ENCODE measurements around the gene RETN.

RETN gene

DNA sequence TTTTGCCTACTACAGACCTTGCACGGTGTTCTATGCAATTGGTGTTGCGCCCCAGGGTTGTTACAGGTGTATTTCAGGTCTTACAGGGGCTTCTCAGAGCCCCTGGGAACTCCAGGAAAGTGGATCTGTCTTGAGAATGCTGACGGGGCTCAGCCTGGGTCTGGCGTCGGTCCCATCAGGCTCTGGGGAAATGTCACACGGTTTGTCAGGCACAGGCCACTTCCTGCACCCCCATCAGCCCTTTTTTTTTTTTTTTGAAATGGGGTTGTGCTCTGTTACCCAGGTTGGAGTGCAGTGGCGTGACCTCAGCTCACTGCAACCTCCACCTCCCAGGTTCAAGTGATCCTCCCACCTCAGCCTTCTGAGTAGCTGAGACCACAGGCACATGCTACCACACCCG, 49.8 kb downstream of the RETN start:
- WGBS (ENCODE audit: extremely low coverage, insufficient coverage, insufficient read length) = no CpG with 5 or more reads among the region's 8 CpGs

More for the DNA sequence above, 49.8 kb downstream of the RETN start:
- H3K79me2 ChIP-seq (ENCODE audit: control insufficient read depth, insufficient read depth, low read length, poor library complexity) = no peaks in the 10 kb centered on the region
- H4K8ac ChIP-seq (ENCODE audit: low read depth, low read length) = no peak overlapping the region
- H3K9ac ChIP-seq (ENCODE audit: low read length) = no peak overlapping the region
- no peak overlapping the region for H3K4me3 ChIP-seq (ENCODE audit: low read depth, low read length)
- H4K91ac ChIP-seq (ENCODE audit: low read depth, low read length) = no peak overlapping the region
- no peak for DNase-seq
- H2BK120ac ChIP-seq (ENCODE audit: insufficient read depth, low read length, poor library complexity) = no peak overlapping the region
- no peak overlapping the region for H2AK5ac ChIP-seq (ENCODE audit: low read length)
- H3K36me3 ChIP-seq (ENCODE audit: control insufficient read depth in 1 of 2, insufficient read depth in 2 of 2, low read length in 2 of 2) = no peaks in the 10 kb centered on the region
- H3K27me3 ChIP-seq (ENCODE audit: insufficient read depth, low read length) = no peaks in the 10 kb centered on the region
- no peaks in the 10 kb centered on the region for H3K4me1 ChIP-seq (ENCODE audit: control insufficient read depth in 1 of 2, insufficient read depth in 2 of 2, low read length in 2 of 2)
- H3K18ac ChIP-seq (ENCODE audit: low read length) = no peak overlapping the region
- no peak overlapping the region for H2AFZ ChIP-seq (ENCODE audit: insufficient read depth, low read length, poor library complexity)
- no peak overlapping the region for H2BK12ac ChIP-seq (ENCODE audit: low read length)
- no peak overlapping the region for H3K23ac ChIP-seq (ENCODE audit: low read length)
- no peaks in the 10 kb centered on the region for H3K79me1 ChIP-seq (ENCODE audit: low read length)
- no peak overlapping the region for H4K12ac ChIP-seq (ENCODE audit: low read depth, low read length)
- no peak overlapping the region for H3K4me2 ChIP-seq (ENCODE audit: low read length)
- no peak overlapping the region for H2BK5ac ChIP-seq (ENCODE audit: low read depth, low read length, poor library complexity)
- H3K14ac ChIP-seq (ENCODE audit: low read length) = no peak overlapping the region
- no peaks in the 10 kb centered on the region for H3K9me3 ChIP-seq (ENCODE audit: insufficient read depth, low read depth, low read length)
- no peak overlapping the region for H3K4ac ChIP-seq (ENCODE audit: low read depth, low read length)
- H3K27ac ChIP-seq (ENCODE audit: low read depth, low read length) = no peak overlapping the region

Measured in trophoblast cell (in vitro differentiated cells and primary cell).